GM23338 (cell line): ENCODE results near the gene ARL5B. TPM values are rescaled to one million over a fixed set of nuclear protein-coding genes. Genes with fewer than 3 reads are reported as not detected.

Experiments used
- ATAC-seq: fragments of 200-7000 bp; cut with Tn5 transposase; 3 replicates; pipeline ENCODE4 v1.9.1; 2020
- DNase-seq: peaks from one replicate; pipeline ENCODE4 v3.0.0-alpha.2; 2015; ENCODE audit warnings: low spot score
- H2AFZ ChIP-seq: fragments of 200-600 bp; sonication (generic); 2 replicates; pipeline ENCODE4 v1.8.0; 2016; ENCODE audit warnings: antibody characterized with exemption, mild to moderate bottlenecking, moderate library complexity
- H3F3A ChIP-seq: fragments of 200-600 bp; sonication (generic); replicated peaks from 2 replicates; pipeline ENCODE4 v1.8.0; 2017; ENCODE audit warnings: antibody characterized with exemption, mixed run types, low read depth
- H3K27ac ChIP-seq: fragments of 200-600 bp; sonication (generic); 2 replicates; pipeline ENCODE4 v1.6.1; 2016; ENCODE audit warnings: low read depth
- H3K27me3 ChIP-seq: fragments of 200-600 bp; sonication (generic); 2 replicates; pipeline ENCODE4 v1.8.0; 2016; ENCODE audit warnings: mild to moderate bottlenecking, mixed run types, moderate library complexity; ENCODE audit not compliant: insufficient read depth
- H3K36me3 ChIP-seq: fragments of 200-600 bp; sonication (generic); 2 replicates; pipeline ENCODE4 v1.8.0; 2016; ENCODE audit warnings: mild to moderate bottlenecking; ENCODE audit not compliant: insufficient read depth
- H3K4me1 ChIP-seq: fragments of 200-600 bp; sonication (generic); 2 replicates; pipeline ENCODE4 v1.8.0; 2016; ENCODE audit warnings: mild to moderate bottlenecking, moderate library complexity; ENCODE audit not compliant: insufficient read depth
- H3K4me2 ChIP-seq: fragments of 200-600 bp; sonication (generic); 2 replicates; pipeline ENCODE4 v1.7.1; 2017; ENCODE audit warnings: mixed run types
- H3K4me3 ChIP-seq: fragments of 200-600 bp; sonication (generic); 2 replicates; pipeline ENCODE4 v1.6.1; 2016; ENCODE audit warnings: mixed run types
- H3K79me2 ChIP-seq: fragments of 200-600 bp; sonication (generic); replicated peaks from 2 replicates; pipeline ENCODE4 v1.8.0; 2017; ENCODE audit warnings: mild to moderate bottlenecking; ENCODE audit not compliant: insufficient read depth
- H3K9me2 ChIP-seq: fragments of 200-600 bp; sonication (generic); 2 replicates; pipeline ENCODE4 v1.8.0; 2017; ENCODE audit not compliant: insufficient read depth
- H4K20me1 ChIP-seq: fragments of 200-600 bp; sonication (generic); replicated peaks from 2 replicates; pipeline ENCODE4 v1.8.0; 2017; ENCODE audit warnings: mild to moderate bottlenecking; ENCODE audit not compliant: insufficient read depth
- H3K27ac Mint-ChIP-seq: 2 replicates; pipeline ENCODE4 v1.8.0; 2020; ENCODE audit warnings: inconsistent platforms, mild to moderate bottlenecking, moderate library complexity, mixed read lengths
- H3K27me3 Mint-ChIP-seq: 3 replicates; pipeline ENCODE4 v1.8.0; 2022; ENCODE audit warnings: low read depth, mild to moderate bottlenecking, moderate library complexity, mixed read lengths, inconsistent platforms; ENCODE audit not compliant: insufficient read depth, poor library complexity
- H3K36me3 Mint-ChIP-seq: 3 replicates; pipeline ENCODE4 v1.8.0; 2021; ENCODE audit warnings: low read depth, mild to moderate bottlenecking, inconsistent platforms, moderate library complexity, mixed read lengths
- H3K4me1 Mint-ChIP-seq: 3 replicates; pipeline ENCODE4 v1.8.0; 2020; ENCODE audit warnings: mild to moderate bottlenecking, inconsistent platforms, mixed read lengths
- H3K4me3 Mint-ChIP-seq: 3 replicates; pipeline ENCODE4 v1.8.0; 2021; ENCODE audit warnings: moderate library complexity, mild to moderate bottlenecking, inconsistent platforms, mixed read lengths
- H3K9me3 Mint-ChIP-seq: 3 replicates; pipeline ENCODE4 v1.8.0; 2020; ENCODE audit warnings: moderate library complexity, mild to moderate bottlenecking, inconsistent platforms, mixed read lengths
- CREB1 ChIP-seq: fragments of 250-450 bp; sonication (Bioruptor Pico); IDR thresholded peaks from 2 replicates; pipeline ENCODE4 v1.5.0; 2020; ENCODE audit warnings: low read depth, mild to moderate bottlenecking, moderate library complexity
- EZH2 ChIP-seq: fragments of 200-600 bp; sonication (generic); IDR thresholded peaks from one replicate; pipeline ENCODE4 v1.8.0; 2017; ENCODE audit warnings: antibody characterized with exemption, mild to moderate bottlenecking, low read depth; ENCODE audit not compliant: unreplicated experiment
- EZH2phosphoT487 ChIP-seq: fragments of 200-600 bp; sonication (generic); IDR thresholded peaks from one replicate; pipeline ENCODE4 v1.8.1; 2018; ENCODE audit warnings: antibody characterized with exemption; ENCODE audit not compliant: unreplicated experiment
- JUNB ChIP-seq: IDR thresholded peaks from one replicate; pipeline ENCODE4 v1.6.1; 2016; ENCODE audit warnings: antibody characterized with exemption; ENCODE audit not compliant: unreplicated experiment
- NANOG ChIP-seq: IDR thresholded peaks from 2 replicates; pipeline ENCODE4 v1.6.1; 2016; ENCODE audit warnings: antibody characterized with exemption, borderline replicate concordance
- POLR2AphosphoS5 ChIP-seq: IDR thresholded peaks from 2 replicates; pipeline ENCODE4 v1.6.1; 2016; ENCODE audit warnings: antibody characterized with exemption, low read depth
- STAT1 ChIP-seq: IDR thresholded peaks from one replicate; pipeline ENCODE4 v1.6.1; 2016; ENCODE audit warnings: antibody characterized with exemption; ENCODE audit not compliant: unreplicated experiment
- ZNF114 ChIP-seq: fragments of 250-450 bp; sonication (Bioruptor Pico); IDR thresholded peaks from 2 replicates; pipeline ENCODE4 v1.5.0; 2020; ENCODE audit warnings: mild to moderate bottlenecking, moderate library complexity
- ZNF331 ChIP-seq: fragments of 250-450 bp; sonication (Bioruptor Pico); IDR thresholded peaks from 2 replicates; pipeline ENCODE4 v1.5.0; 2020; ENCODE audit warnings: low read depth, mild to moderate bottlenecking, moderate library complexity
- polyA plus RNA-seq: library from polyadenylated mRNA; unstranded; fragments of >200 nt; fragmentation: Nextera tagmentation; extraction: Ambion mirVana; gene quantifications from 2 replicates; pipeline ENCODE4 v1.2.1, GENCODE V29; 2016
- total RNA-seq: library from RNA; depleted of rRNA; stranded (reverse); fragments of >200 nt; shearing (Covaris generic); gene quantifications from 2 replicates; pipeline ENCODE4 v1.2.3, GENCODE V29; 2014
- TF ChIP-seq, protein P1 (sequence below): IDR thresholded peaks from 2 replicates; pipeline ENCODE4 v1.6.1; 2016; ENCODE audit warnings: antibody characterized with exemption
- TF ChIP-seq, protein P2 (sequence below): fragments of 250-450 bp; sonication (Bioruptor Pico); IDR thresholded peaks from 2 replicates; pipeline ENCODE4 v1.5.0; 2020; ENCODE audit warnings: mild to moderate bottlenecking, moderate library complexity
- TF ChIP-seq, protein P3 (sequence below), 2 experiments: fragments of 200-600 bp in 1 of 2; sonication (generic) in 1 of 2; conservative IDR thresholded peaks; 2 replicates each; pipeline versions ENCODE4 v1.5.1 to v1.6.1; 2016 to 2017; ENCODE audit warnings: antibody characterized with exemption in 2 of 2, low read depth in 2 of 2, mild to moderate bottlenecking in 2 of 2, moderate library complexity in 1 of 2
- TF ChIP-seq, protein P4 (sequence below): IDR thresholded peaks from one replicate; pipeline ENCODE4 v1.6.1; 2018; ENCODE audit warnings: antibody characterized with exemption; ENCODE audit not compliant: unreplicated experiment

Gene ARL5B
- total and polyA plus RNA-seq, 2 experiments from 2014 or later = 22.8 to 76.4 TPM

GRCh38 chr10:18675086-18675801, 16.0 kb downstream of the ARL5B start:
- peaks cover 3% of the 10 kb centered on the region; the same call in 1 of the 2 replicates for H4K20me1 ChIP-seq
- H3K4me1 ChIP-seq = peaks cover 4% of the 10 kb centered on the region; the same call in 1 of the 2 replicates
- no peaks in the 10 kb centered on the region for H3K27me3 ChIP-seq
- ATAC-seq (no peak), DNase-seq (no peak)
- TF ChIP-seq EZH2 = no peak
- no peak for TF ChIP-seq NANOG
- TF ChIP-seq, protein P1, sequence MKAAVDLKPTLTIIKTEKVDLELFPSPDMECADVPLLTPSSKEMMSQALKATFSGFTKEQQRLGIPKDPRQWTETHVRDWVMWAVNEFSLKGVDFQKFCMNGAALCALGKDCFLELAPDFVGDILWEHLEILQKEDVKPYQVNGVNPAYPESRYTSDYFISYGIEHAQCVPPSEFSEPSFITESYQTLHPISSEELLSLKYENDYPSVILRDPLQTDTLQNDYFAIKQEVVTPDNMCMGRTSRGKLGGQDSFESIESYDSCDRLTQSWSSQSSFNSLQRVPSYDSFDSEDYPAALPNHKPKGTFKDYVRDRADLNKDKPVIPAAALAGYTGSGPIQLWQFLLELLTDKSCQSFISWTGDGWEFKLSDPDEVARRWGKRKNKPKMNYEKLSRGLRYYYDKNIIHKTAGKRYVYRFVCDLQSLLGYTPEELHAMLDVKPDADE = no peak
- TF ChIP-seq, protein P2, sequence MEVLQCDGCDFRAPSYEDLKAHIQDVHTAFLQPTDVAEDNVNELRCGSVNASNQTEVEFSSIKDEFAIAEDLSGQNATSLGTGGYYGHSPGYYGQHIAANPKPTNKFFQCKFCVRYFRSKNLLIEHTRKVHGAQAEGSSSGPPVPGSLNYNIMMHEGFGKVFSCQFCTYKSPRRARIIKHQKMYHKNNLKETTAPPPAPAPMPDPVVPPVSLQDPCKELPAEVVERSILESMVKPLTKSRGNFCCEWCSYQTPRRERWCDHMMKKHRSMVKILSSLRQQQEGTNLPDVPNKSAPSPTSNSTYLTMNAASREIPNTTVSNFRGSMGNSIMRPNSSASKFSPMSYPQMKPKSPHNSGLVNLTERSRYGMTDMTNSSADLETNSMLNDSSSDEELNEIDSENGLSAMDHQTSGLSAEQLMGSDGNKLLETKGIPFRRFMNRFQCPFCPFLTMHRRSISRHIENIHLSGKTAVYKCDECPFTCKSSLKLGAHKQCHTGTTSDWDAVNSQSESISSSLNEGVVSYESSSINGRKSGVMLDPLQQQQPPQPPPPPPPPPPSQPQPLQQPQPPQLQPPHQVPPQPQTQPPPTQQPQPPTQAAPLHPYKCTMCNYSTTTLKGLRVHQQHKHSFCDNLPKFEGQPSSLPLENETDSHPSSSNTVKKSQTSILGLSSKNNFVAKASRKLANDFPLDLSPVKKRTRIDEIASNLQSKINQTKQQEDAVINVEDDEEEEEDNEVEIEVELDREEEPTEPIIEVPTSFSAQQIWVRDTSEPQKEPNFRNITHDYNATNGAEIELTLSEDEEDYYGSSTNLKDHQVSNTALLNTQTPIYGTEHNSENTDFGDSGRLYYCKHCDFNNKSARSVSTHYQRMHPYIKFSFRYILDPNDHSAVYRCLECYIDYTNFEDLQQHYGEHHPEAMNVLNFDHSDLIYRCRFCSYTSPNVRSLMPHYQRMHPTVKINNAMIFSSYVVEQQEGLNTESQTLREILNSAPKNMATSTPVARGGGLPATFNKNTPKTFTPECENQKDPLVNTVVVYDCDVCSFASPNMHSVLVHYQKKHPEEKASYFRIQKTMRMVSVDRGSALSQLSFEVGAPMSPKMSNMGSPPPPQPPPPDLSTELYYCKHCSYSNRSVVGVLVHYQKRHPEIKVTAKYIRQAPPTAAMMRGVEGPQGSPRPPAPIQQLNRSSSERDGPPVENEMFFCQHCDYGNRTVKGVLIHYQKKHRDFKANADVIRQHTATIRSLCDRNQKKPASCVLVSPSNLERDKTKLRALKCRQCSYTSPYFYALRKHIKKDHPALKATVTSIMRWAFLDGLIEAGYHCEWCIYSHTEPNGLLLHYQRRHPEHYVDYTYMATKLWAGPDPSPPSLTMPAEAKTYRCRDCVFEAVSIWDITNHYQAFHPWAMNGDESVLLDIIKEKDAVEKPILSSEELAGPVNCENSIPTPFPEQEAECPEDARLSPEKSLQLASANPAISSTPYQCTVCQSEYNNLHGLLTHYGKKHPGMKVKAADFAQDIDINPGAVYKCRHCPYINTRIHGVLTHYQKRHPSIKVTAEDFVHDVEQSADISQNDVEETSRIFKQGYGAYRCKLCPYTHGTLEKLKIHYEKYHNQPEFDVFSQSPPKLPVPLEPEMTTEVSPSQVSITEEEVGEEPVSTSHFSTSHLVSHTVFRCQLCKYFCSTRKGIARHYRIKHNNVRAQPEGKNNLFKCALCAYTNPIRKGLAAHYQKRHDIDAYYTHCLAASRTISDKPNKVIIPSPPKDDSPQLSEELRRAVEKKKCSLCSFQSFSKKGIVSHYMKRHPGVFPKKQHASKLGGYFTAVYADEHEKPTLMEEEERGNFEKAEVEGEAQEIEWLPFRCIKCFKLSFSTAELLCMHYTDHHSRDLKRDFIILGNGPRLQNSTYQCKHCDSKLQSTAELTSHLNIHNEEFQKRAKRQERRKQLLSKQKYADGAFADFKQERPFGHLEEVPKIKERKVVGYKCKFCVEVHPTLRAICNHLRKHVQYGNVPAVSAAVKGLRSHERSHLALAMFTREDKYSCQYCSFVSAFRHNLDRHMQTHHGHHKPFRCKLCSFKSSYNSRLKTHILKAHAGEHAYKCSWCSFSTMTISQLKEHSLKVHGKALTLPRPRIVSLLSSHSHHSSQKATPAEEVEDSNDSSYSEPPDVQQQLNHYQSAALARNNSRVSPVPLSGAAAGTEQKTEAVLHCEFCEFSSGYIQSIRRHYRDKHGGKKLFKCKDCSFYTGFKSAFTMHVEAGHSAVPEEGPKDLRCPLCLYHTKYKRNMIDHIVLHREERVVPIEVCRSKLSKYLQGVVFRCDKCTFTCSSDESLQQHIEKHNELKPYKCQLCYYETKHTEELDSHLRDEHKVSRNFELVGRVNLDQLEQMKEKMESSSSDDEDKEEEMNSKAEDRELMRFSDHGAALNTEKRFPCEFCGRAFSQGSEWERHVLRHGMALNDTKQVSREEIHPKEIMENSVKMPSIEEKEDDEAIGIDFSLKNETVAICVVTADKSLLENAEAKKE (CRISPR knock-in tag) = no peak
- TF ChIP-seq, protein P3, sequence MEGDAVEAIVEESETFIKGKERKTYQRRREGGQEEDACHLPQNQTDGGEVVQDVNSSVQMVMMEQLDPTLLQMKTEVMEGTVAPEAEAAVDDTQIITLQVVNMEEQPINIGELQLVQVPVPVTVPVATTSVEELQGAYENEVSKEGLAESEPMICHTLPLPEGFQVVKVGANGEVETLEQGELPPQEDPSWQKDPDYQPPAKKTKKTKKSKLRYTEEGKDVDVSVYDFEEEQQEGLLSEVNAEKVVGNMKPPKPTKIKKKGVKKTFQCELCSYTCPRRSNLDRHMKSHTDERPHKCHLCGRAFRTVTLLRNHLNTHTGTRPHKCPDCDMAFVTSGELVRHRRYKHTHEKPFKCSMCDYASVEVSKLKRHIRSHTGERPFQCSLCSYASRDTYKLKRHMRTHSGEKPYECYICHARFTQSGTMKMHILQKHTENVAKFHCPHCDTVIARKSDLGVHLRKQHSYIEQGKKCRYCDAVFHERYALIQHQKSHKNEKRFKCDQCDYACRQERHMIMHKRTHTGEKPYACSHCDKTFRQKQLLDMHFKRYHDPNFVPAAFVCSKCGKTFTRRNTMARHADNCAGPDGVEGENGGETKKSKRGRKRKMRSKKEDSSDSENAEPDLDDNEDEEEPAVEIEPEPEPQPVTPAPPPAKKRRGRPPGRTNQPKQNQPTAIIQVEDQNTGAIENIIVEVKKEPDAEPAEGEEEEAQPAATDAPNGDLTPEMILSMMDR (conservative IDR thresholded peaks at IDR 0.05; ENCODE audit: low read depth in 2 of 2) = no peak
- no peak for TF ChIP-seq POLR2AphosphoS5
- no peak for TF ChIP-seq ZNF114
- TF ChIP-seq, protein P4, sequence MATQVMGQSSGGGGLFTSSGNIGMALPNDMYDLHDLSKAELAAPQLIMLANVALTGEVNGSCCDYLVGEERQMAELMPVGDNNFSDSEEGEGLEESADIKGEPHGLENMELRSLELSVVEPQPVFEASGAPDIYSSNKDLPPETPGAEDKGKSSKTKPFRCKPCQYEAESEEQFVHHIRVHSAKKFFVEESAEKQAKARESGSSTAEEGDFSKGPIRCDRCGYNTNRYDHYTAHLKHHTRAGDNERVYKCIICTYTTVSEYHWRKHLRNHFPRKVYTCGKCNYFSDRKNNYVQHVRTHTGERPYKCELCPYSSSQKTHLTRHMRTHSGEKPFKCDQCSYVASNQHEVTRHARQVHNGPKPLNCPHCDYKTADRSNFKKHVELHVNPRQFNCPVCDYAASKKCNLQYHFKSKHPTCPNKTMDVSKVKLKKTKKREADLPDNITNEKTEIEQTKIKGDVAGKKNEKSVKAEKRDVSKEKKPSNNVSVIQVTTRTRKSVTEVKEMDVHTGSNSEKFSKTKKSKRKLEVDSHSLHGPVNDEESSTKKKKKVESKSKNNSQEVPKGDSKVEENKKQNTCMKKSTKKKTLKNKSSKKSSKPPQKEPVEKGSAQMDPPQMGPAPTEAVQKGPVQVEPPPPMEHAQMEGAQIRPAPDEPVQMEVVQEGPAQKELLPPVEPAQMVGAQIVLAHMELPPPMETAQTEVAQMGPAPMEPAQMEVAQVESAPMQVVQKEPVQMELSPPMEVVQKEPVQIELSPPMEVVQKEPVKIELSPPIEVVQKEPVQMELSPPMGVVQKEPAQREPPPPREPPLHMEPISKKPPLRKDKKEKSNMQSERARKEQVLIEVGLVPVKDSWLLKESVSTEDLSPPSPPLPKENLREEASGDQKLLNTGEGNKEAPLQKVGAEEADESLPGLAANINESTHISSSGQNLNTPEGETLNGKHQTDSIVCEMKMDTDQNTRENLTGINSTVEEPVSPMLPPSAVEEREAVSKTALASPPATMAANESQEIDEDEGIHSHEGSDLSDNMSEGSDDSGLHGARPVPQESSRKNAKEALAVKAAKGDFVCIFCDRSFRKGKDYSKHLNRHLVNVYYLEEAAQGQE = no peak
- no peak for TF ChIP-seq EZH2phosphoT487
- TF ChIP-seq CREB1 (CRISPR knock-in tag) = no peak
- no peak for TF ChIP-seq ZNF331 (CRISPR knock-in tag)
- TF ChIP-seq JUNB = no peak
- no peak for TF ChIP-seq STAT1
- no peak overlapping the region for H3K4me3 ChIP-seq
- H2AFZ ChIP-seq = no peak overlapping the region
- H3F3A ChIP-seq = no peaks in the 10 kb centered on the region
- Mint-ChIP-seq H3K4me1 (no peaks in the 10 kb centered on the region), H3K27ac (peak overlapping the region; percentile 52; the same call in 1 of the 2 replicates), H3K36me3 (peaks cover 51% of the 10 kb centered on the region; the same call in 2 of the 3 replicates), H3K9me3 (no peaks in the 10 kb centered on the region), H3K4me3 (no peak overlapping the region), H3K27me3 (peaks cover 1% of the 10 kb centered on the region)
- H3K79me2 ChIP-seq = peaks cover 34% of the 10 kb centered on the region
- H3K36me3 ChIP-seq = peaks cover 24% of the 10 kb centered on the region
- no peaks in the 10 kb centered on the region for H3K9me2 ChIP-seq
- no peak overlapping the region for H3K4me2 ChIP-seq
- H3K27ac ChIP-seq = no peak overlapping the region
